HepG2 (cell line): ENCODE measurements around the gene ADCY6. TPM values are rescaled to one million over a fixed set of nuclear protein-coding genes. Genes with fewer than 3 reads are reported as not detected.

Experiments used
- ATAC-seq: fragments of 200-7000 bp; cut with Tn5 transposase; 3 replicates; pipeline ENCODE4 v1.9.1; 2020; ENCODE audit warnings: mild to moderate bottlenecking, moderate library complexity
- BruUV-seq: library from RNA; stranded (reverse); fragments of 400-500 nt; replicated peaks from 2 replicates; lab custom pipeline; 2021; lab: Mats Ljungman, UMichigan
- CTCF ChIA-PET: fragments of 300-600 bp; formaldehyde crosslinking; extraction: SDS; loops from one replicate; lab custom pipeline; 2021; ENCODE audit warnings: low total read pairs, inconsistent platforms, low intra/inter-chr PET ratio; lab: Yijun Ruan, JAX
- POLR2A ChIA-PET: fragments of 350-600 bp; sonication (Branson Sonifier 250); formaldehyde crosslinking; loops from one replicate; lab custom pipeline; 2020; ENCODE audit warnings: antibody characterized with exemption, inconsistent platforms; lab: Yijun Ruan, JAX
- DNase-seq: peaks from one replicate; pipeline ENCODE4 v3.0.0-alpha.2; 2015; ENCODE audit warnings: low spot score
- FAIRE-seq: peaks from 3 replicates; lab custom pipeline; 2011; peaks lifted over from hg19 to GRCh38; lab: Jason Lieb, UNC
- H2AFZ ChIP-seq: one replicate; pipeline ENCODE4 v1.6.1; 2011; ENCODE audit warnings: low read length, inconsistent platforms
- H3K27ac ChIP-seq: fragments of 300-600 bp; 3 replicates; pipeline ENCODE4 v1.8.0; 2011; ENCODE audit warnings: mixed run types, mild to moderate bottlenecking, mixed read lengths, low read length, inconsistent platforms; ENCODE audit not compliant: insufficient read depth; ENCODE audit errors: extremely low read length
- H3K27me3 ChIP-seq, 2 experiments: fragments of 200-600 bp in 1 of 2; 2 replicates in 1 of 2; 3 replicates in 1 of 2; pipeline versions ENCODE4 v1.6.0 to v1.8.0; 2011; ENCODE audit warnings: low read length in 2 of 2, mild to moderate bottlenecking in 2 of 2, moderate library complexity in 2 of 2, inconsistent platforms in 1 of 2; ENCODE audit not compliant: insufficient read depth in 2 of 2, control insufficient read depth in 1 of 2
- H3K36me3 ChIP-seq, 2 experiments: fragments of 200-600 bp in 1 of 2; replicated peaks in 1 of 2; 2 replicates in 1 of 2; 3 replicates in 1 of 2; pipeline versions ENCODE4 v1.5.1 to v1.8.0; 2011; ENCODE audit warnings: low read length in 2 of 2, inconsistent platforms in 1 of 2; ENCODE audit not compliant: insufficient read depth in 2 of 2, control insufficient read depth in 1 of 2
- H3K4me1 ChIP-seq: 2 replicates; pipeline ENCODE4 v1.5.1; 2012; ENCODE audit warnings: low read length, inconsistent platforms; ENCODE audit not compliant: insufficient read depth
- H3K4me2 ChIP-seq: 2 replicates; pipeline ENCODE4 v1.6.0; 2011; ENCODE audit warnings: low read depth, low read length, inconsistent platforms
- H3K4me3 ChIP-seq, 3 experiments: fragments of 200-600 bp in 1 of 3; sonication (generic), shearing (Covaris generic) in 1 of 3; replicated peaks in 1 of 3; 2 replicates each; pipeline ENCODE4 v1.5.1; 2011 to 2016; ENCODE audit warnings: low read length in 3 of 3, inconsistent platforms in 2 of 3, low read depth in 2 of 3, mild to moderate bottlenecking in 2 of 3, control low read depth in 1 of 3, mixed read lengths in 1 of 3; ENCODE audit not compliant: insufficient read depth in 1 of 3
- H3K79me2 ChIP-seq: one replicate; pipeline ENCODE4 v1.6.1; 2011; ENCODE audit warnings: low read length, inconsistent platforms; ENCODE audit not compliant: insufficient read depth
- H3K9ac ChIP-seq: 2 replicates; pipeline ENCODE4 v1.6.0; 2011; ENCODE audit warnings: mild to moderate bottlenecking, low read depth, low read length, inconsistent platforms; ENCODE audit not compliant: insufficient read depth
- H3K9me3 ChIP-seq: 2 replicates; pipeline ENCODE4 v1.5.1; 2012; ENCODE audit warnings: mild to moderate bottlenecking, low read length
- H4K20me1 ChIP-seq: 2 replicates; pipeline ENCODE4 v1.6.0; 2011; ENCODE audit warnings: inconsistent platforms, mild to moderate bottlenecking, low read length, moderate library complexity; ENCODE audit not compliant: insufficient read depth
- ARID2 ChIP-seq: sonication (generic); formaldehyde crosslinking; IDR thresholded peaks from 2 replicates; pipeline ENCODE4 v1.8.1; 2022; ENCODE audit warnings: mild to moderate bottlenecking, missing genetic modification reagents, borderline replicate concordance
- DNMT3B ChIP-seq: conservative IDR thresholded peaks from 2 replicates; pipeline ENCODE4 v1.6.1; 2016; ENCODE audit warnings: missing biosample characterization, control low read depth
- KDM5B ChIP-seq: sonication (generic); formaldehyde crosslinking; IDR thresholded peaks from 2 replicates; pipeline ENCODE4 v1.4.0; 2020; ENCODE audit warnings: missing genetic modification reagents, mild to moderate bottlenecking, borderline replicate concordance
- MTERF4 ChIP-seq: sonication (generic); formaldehyde crosslinking; IDR thresholded peaks from 2 replicates; pipeline ENCODE4 v1.8.0; 2023; ENCODE audit warnings: mild to moderate bottlenecking, missing genetic modification reagents
- NFYB ChIP-seq: sonication (generic); formaldehyde crosslinking; IDR thresholded peaks from 2 replicates; pipeline ENCODE4 v1.4.0; 2020; ENCODE audit warnings: missing genetic modification reagents
- NR2F6 ChIP-seq, 2 experiments: IDR thresholded peaks; 2 replicates each; pipeline ENCODE4 v1.6.1; 2016; ENCODE audit warnings: antibody characterized with exemption in 1 of 2, mild to moderate bottlenecking in 1 of 2
- PHF5A ChIP-seq: IDR thresholded peaks from one replicate; pipeline ENCODE4 v1.6.1; 2018; ENCODE audit warnings: low read depth, missing genetic modification reagents; ENCODE audit not compliant: unreplicated experiment
- ZNF33B ChIP-seq: sonication (generic); formaldehyde crosslinking; IDR thresholded peaks from 2 replicates; pipeline ENCODE4 v1.5.1; 2020; ENCODE audit warnings: mild to moderate bottlenecking, missing genetic modification reagents
- WGBS: methylation state at CpG from one replicate; pipeline ENCODE4 v1.1.6; 2017; ENCODE audit warnings: low lambda C conversion rate; 5-methylcytosine and 5-hydroxymethylcytosine counted together
- in situ Hi-C: cut with HindIII; loops from 2 replicates; pipeline ENCODE4 v1.10.0; 2017; ENCODE audit warnings: low pct_unique_long_range_greater_than_20kb; ENCODE audit not compliant: extremely low pct_ligation_motif_present
- intact Hi-C: fragments of 100-400 bp; cut with micrococcal nuclease; formaldehyde crosslinking; loops from one replicate; pipeline ENCODE4 v1.10.0; 2022; ENCODE audit not compliant: unreplicated experiment
- polyA plus RNA-seq, 8 experiments: library from polyadenylated mRNA; depleted of rRNA in 3 of 8; stranded (reverse) in 7 of 8; unstranded in 1 of 8; fragments of >200 nt; fragmentation: Illumina TruSeq in 4 of 8; extraction: Trizol in 4 of 8; gene quantifications; 2 replicates each; pipeline versions ENCODE4 v1.2.1 to v1.2.3, GENCODE V29; 2011 to 2016; ENCODE audit warnings: low read depth in 4 of 8, missing spikeins in 1 of 8, mixed read lengths in 1 of 8; ENCODE audit not compliant: insufficient read depth in 1 of 8
- total RNA-seq, 5 experiments: library from RNA; depleted of rRNA; stranded (reverse); fragments of >200 nt; fragmentation: Illumina TruSeq; extraction: Trizol; gene quantifications; 2 replicates each; pipeline ENCODE4 v1.2.3, GENCODE V29; 2016; ENCODE audit warnings: low read depth in 1 of 5
- TF ChIP-seq, protein P1 (sequence below): sonication (generic); formaldehyde crosslinking; IDR thresholded peaks from one replicate; pipeline ENCODE4 v1.5.1; 2020; ENCODE audit warnings: mild to moderate bottlenecking, missing genetic modification reagents; ENCODE audit errors: not compliant biosample characterization
- TF ChIP-seq, protein P2 (sequence below): sonication (generic); formaldehyde crosslinking; IDR thresholded peaks from 2 replicates; pipeline ENCODE4 v1.4.0; 2020; ENCODE audit warnings: mild to moderate bottlenecking, low read depth, missing genetic modification reagents

ADCY6 gene
- total and polyA plus RNA-seq, 2 of the 13 experiments (the other 11 are each of a cell fraction or from before 2014, with no cell fraction given) = 10.6 to 11.8 TPM

DNA sequence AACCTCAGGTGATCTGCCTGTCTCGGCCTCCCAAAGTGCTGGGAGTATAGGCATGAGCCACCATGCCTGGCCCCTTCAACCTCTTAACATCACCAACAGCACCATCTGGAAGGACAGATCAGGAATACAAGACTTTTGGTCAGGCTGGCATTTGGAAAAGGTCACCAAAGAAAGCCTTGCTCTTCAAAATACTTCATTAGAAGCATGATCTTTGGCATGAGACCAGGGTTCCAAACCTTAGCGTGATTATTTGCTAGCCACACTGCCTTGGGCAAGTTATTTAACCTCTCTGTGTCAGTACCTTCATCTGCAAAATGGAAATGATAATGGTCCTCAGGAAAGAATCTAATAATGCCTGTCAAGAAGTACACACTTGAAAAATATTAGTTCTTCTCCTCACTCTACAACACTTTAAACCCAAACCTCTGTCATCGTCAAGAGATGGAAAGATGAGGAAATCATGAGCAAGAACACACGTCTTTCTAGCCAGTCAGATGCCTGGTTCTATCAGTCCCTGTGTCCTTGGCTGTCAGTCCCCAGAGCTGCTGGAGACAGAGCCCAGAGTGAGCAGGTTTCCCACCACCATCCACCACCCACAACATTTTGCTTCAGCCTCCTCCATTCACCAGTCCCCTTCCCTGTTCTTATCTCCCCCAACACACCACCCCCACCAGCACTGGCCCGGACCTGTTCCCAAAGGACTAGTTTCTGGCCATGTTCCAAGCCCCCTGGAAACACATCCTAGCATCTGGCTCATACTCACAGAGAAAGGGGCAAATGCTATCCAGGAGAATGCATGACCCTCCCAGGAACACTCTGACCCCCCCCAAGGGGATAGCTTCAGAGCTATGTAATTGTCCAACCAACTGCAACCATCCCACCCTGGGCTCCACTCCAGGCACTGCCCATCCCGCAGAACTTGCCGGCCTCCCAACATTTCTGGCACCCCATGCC is 2.0 kb downstream of the ADCY6 start (continued):
- TF ChIP-seq, protein P1, sequence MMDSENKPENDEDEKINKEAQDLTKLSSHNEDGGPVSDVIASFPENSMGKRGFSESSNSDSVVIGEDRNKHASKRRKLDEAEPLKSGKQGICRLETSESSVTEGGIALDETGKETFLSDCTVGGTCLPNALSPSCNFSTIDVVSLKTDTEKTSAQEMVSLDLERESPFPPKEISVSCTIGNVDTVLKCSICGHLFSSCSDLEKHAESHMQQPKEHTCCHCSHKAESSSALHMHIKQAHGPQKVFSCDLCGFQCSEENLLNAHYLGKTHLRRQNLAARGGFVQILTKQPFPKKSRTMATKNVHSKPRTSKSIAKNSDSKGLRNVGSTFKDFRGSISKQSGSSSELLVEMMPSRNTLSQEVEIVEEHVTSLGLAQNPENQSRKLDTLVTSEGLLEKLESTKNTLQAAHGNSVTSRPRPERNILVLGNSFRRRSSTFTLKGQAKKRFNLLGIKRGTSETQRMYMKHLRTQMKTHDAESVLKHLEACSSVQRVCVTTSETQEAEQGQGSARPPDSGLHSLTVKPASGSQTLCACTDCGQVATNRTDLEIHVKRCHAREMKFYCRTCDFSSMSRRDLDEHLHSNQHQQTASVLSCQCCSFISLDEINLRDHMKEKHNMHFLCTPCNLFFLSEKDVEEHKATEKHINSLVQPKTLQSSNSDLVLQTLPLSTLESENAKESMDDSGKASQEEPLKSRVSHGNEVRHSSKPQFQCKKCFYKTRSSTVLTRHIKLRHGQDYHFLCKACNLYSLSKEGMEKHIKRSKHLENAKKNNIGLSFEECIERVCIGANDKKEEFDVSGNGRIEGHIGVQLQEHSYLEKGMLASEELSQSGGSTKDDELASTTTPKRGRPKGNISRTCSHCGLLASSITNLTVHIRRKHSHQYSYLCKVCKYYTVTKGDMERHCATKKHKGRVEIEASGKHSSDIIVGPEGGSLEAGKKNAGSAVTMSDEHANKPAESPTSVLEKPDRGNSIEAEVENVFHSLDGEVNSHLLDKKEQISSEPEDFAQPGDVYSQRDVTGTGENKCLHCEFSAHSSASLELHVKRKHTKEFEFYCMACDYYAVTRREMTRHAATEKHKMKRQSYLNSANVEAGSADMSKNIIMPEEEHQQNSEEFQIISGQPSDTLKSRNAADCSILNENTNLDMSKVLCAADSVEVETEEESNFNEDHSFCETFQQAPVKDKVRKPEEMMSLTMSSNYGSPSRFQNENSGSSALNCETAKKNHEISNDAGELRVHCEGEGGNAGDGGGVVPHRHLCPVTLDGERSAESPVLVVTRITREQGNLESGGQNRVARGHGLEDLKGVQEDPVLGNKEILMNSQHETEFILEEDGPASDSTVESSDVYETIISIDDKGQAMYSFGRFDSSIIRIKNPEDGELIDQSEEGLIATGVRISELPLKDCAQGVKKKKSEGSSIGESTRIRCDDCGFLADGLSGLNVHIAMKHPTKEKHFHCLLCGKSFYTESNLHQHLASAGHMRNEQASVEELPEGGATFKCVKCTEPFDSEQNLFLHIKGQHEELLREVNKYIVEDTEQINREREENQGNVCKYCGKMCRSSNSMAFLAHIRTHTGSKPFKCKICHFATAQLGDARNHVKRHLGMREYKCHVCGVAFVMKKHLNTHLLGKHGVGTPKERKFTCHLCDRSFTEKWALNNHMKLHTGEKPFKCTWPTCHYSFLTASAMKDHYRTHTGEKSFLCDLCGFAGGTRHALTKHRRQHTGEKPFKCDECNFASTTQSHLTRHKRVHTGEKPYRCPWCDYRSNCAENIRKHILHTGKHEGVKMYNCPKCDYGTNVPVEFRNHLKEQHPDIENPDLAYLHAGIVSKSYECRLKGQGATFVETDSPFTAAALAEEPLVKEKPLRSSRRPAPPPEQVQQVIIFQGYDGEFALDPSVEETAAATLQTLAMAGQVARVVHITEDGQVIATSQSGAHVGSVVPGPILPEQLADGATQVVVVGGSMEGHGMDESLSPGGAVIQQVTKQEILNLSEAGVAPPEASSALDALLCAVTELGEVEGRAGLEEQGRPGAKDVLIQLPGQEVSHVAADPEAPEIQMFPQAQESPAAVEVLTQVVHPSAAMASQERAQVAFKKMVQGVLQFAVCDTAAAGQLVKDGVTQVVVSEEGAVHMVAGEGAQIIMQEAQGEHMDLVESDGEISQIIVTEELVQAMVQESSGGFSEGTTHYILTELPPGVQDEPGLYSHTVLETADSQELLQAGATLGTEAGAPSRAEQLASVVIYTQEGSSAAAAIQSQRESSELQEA (CRISPR knock-in tag) = no peak
- TF ChIP-seq, all 625 proteins: peak for 0

GRCh38 chr12:48783432-48783831 is 5.5 kb downstream of the ADCY6 start:
- Histone ChIP-seq H4K20me1 (no peaks in the 10 kb centered on the region), H3K4me1 (peaks cover 19% of the 10 kb centered on the region), H3K27ac (no peak overlapping the region), H3K27me3 (no peaks in the 10 kb centered on the region), H3K79me2 (peaks cover 3% of the 10 kb centered on the region), H3K9me3 (no peaks in the 10 kb centered on the region), H3K36me3 (0 out of 5 replicates have a peak, but pooled peaks cover 0 to 8% of the 10 kb centered on the region in 2 experiments), H2AFZ (no peak overlapping the region), H3K4me2 (no peak overlapping the region), H3K4me3 (no peak overlapping the region), H3K9ac (no peak overlapping the region)
- ATAC-seq (no peak), DNase-seq (no peak), FAIRE-seq (no peak)
- in situ Hi-C loops = no loop called here
- intact Hi-C loops = no loop called here
- BruUV-seq = no TSS peak
- CTCF ChIA-PET = no interaction called here
- POLR2A ChIA-PET = interaction anchor here (1.6 kb wide), 1 partner anchor 27 kb away, joined by 3 read pairs; no protein-coding TSS in a partner anchor
- WGBS = 93% methylated on average over 4 of the region's 4 CpGs
- TF ChIP-seq DNMT3B (CRISPR knock-in tag) = no peak
- TF ChIP-seq NFYB (CRISPR knock-in tag) = no peak
- no peak for TF ChIP-seq MTERF4 (CRISPR knock-in tag)
- no peak for TF ChIP-seq ZNF33B (CRISPR knock-in tag)
- TF ChIP-seq ARID2 (CRISPR knock-in tag) = no peak
- TF ChIP-seq, protein P2, sequence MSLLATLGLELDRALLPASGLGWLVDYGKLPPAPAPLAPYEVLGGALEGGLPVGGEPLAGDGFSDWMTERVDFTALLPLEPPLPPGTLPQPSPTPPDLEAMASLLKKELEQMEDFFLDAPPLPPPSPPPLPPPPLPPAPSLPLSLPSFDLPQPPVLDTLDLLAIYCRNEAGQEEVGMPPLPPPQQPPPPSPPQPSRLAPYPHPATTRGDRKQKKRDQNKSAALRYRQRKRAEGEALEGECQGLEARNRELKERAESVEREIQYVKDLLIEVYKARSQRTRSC (CRISPR knock-in tag) = no peak
- TF ChIP-seq NR2F6 (IDR thresholded peaks at IDR 0.05) = no peak
- no peak for TF ChIP-seq NR2F6 (CRISPR knock-in tag; IDR thresholded peaks at IDR 0.05)
- TF ChIP-seq PHF5A (CRISPR knock-in tag) = no peak
- TF ChIP-seq KDM5B = no peak
